ENCODE results near the gene RGS7. TPM values are rescaled to one million over a fixed set of nuclear protein-coding genes. Genes with fewer than 3 reads are reported as not detected.
"Not testable (repeated sequence)": the region's sequence is repeated elsewhere in the genome, so short reads cannot be mapped to it uniquely, and the experiment has no call there.

RGS7 gene
- polyA plus RNA-seq, 6 donors from 2014 or later: 0.29 to 2.9 (median 1.5) TPM

DNA sequence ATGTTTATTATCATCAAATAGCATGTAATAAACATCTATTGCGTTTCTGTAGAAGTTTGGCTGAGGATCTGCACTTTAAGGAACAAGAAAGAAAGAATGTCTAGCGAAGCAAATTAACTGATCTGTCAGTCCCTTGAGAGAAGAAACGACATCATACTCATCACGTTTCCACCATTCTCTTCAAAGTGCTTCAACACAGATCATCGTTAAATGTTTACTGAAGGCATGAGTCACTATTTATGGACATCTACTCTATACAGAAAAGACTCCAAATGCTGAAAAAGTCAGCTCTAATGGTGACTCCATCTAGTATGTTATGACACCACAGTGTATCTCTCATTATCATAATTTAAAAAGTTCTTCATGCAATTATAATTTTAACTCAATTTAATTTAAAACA is 369.1 kb downstream of the RGS7 start:
- H3K4me1 Mint-ChIP-seq: no peaks in the 10 kb centered on the region
- DNase-seq: no peak
- no peaks in the 10 kb centered on the region for H3K36me3 Mint-ChIP-seq
- peaks cover 0 to 4% (median 2%) of the 10 kb centered on the region in 7 donors for H3K9me3 Mint-ChIP-seq
- H3K27ac Mint-ChIP-seq: no peak overlapping the region
- no peaks in the 10 kb centered on the region for H3K27me3 Mint-ChIP-seq
- H3K4me3 Mint-ChIP-seq: no peak overlapping the region
- ATAC-seq (ENCODE audit: low read depth in 2 of 2): no peak

DNA sequence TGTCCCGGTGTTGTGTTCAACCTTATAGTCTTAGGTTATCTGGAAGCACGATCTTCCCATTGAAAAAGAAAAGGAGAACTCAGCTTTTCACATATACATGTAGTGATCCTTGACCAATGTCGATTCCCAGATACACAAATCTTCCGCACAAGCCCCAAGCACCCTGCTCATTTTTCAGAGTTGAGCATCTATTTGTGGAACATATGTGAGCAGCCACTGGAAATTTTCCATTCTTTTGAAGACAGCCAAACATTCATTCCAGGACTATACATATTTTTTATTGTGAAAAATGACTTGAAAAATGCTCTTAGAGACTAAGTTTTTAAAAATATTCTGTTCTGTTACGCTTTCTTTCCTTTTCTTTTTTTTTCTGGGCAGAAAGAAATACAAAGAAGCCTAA is 371.9 kb downstream of the RGS7 start:
- H3K36me3 Mint-ChIP-seq: no peaks in the 10 kb centered on the region
- H3K4me3 Mint-ChIP-seq: no peak overlapping the region
- ATAC-seq (ENCODE audit: low read depth in 2 of 2) (no peak), DNase-seq (no peak)
- H3K4me1 Mint-ChIP-seq: no peaks in the 10 kb centered on the region
- H3K27me3 Mint-ChIP-seq: no peaks in the 10 kb centered on the region
- no peak overlapping the region for H3K27ac Mint-ChIP-seq
- H3K9me3 Mint-ChIP-seq: peaks cover 0 to 4% (median 0%) of the 10 kb centered on the region in 7 donors

DNA sequence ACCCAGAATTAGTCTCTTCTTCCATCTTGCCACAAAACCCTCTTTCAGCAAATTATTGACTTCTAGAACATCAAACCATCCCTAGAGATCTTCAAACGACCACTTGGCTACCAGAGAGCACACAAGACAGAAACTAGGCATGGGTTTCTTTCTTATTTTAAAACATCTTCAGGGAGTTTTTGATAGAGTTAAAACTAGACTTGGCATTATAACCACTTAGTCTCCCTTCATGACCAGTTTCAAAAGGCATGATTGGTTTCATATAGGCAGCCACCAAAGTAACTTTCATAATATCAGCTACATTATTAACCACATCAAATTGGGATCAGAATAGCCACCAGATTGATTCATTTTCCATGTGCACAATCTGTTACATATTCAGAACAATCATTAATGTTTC is 376.7 kb downstream of the RGS7 start:
- Mint-ChIP-seq H3K27me3 (no peaks in the 10 kb centered on the region), H3K4me1 (no peaks in the 10 kb centered on the region), H3K36me3 (no peaks in the 10 kb centered on the region), H3K27ac (no peak overlapping the region), H3K9me3 (peaks cover 0 to 2% (median 0%) of the 10 kb centered on the region in 7 donors), H3K4me3 (no peak overlapping the region)
- ATAC-seq (ENCODE audit: low read depth in 2 of 2) (no peak), DNase-seq (no peak)

DNA sequence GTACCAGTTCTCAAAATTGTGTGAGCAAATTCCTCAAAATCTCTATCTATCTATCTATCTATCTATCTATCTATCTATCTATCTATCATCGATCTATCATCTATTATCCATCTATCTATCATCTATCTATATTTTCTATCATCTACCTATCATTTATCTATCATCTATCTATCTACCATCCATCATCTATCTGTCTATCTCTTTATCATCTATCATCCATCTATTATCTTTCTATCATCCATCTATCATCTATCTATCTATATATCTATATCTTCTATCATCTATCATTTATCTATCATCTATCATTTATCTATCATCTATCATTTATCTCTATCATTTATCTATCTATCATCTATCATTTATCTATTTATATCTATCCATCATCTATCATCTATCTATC is 380.3 kb downstream of the RGS7 start:
- no peak overlapping the region for H3K4me3 Mint-ChIP-seq
- H3K4me1 Mint-ChIP-seq: no peaks in the 10 kb centered on the region
- DNase-seq (no peak), ATAC-seq (ENCODE audit: low read depth in 2 of 2) (no peak)
- H3K27me3 Mint-ChIP-seq: no peaks in the 10 kb centered on the region
- peaks cover 0 to 2% (median 0%) of the 10 kb centered on the region in 7 donors for H3K9me3 Mint-ChIP-seq
- no peaks in the 10 kb centered on the region for H3K36me3 Mint-ChIP-seq
- no peak overlapping the region for H3K27ac Mint-ChIP-seq

DNA sequence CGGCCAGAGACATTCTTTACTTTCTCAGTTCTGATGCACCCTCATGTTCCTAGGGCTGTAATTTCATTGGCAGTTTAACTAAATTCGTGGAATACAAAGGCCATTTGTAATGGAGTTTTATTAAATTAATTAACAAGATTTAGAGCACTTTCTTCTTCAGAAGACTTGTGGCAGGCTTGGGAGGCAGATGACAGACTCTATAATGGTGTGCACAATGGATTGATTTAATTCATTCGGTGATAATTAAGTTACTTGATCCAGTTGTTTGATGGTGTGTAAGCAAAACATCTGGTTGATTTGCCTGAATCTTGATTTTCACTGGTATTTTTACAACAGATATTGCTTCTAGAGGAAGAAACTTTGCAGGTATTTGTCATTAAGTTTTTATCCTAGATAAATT is 383.1 kb downstream of the RGS7 start:
- no peaks in the 10 kb centered on the region for H3K36me3 Mint-ChIP-seq
- H3K9me3 Mint-ChIP-seq: no peaks in the 10 kb centered on the region
- no peak overlapping the region for H3K27ac Mint-ChIP-seq
- H3K4me1 Mint-ChIP-seq: no peaks in the 10 kb centered on the region
- ATAC-seq (ENCODE audit: low read depth in 2 of 2) (no peak), DNase-seq (no peak)
- no peak overlapping the region for H3K4me3 Mint-ChIP-seq
- no peaks in the 10 kb centered on the region for H3K27me3 Mint-ChIP-seq

DNA sequence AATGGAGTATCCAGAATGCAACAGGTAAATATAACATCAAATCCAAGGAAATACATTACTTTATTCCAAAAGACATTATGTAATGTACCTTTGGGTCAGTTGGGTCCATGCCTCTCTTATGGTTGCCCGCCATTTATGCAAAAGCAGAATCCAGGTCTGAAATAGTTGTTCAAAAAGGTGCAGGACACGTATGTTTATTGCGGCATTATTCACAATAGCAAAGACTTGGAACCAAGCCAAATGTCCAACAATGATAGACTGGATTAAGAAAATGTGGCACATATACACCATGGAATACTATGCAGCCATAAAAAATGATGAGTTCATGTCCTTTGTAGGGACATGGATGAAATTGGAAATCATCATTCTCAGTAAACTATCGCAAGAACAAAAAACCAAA is 384.9 kb downstream of the RGS7 start:
- H3K27ac Mint-ChIP-seq; H3K4me3 Mint-ChIP-seq; ATAC-seq (ENCODE audit: low read depth in 2 of 2); H3K36me3 Mint-ChIP-seq; H3K27me3 Mint-ChIP-seq; H3K9me3 Mint-ChIP-seq; H3K4me1 Mint-ChIP-seq; DNase-seq: not testable (repeated sequence)

DNA sequence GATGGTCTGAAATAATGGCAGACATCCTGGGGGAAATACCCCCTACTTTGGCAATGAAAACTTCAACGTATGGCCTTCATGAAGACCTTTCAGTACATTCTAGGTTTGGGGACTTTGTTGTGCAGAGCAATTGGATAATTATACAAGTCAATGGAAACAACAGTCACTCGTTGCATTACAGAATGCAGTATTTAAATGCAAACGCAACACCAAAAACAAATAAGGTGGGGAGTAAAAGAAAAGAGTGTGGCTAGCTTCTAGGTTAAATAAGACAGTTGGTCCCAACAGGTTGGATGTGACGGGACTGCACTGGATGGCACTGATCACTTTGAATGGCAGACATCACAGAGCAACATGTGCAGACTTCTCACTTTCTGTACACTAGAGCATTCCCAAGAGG is 386.8 kb downstream of the RGS7 start:
- Mint-ChIP-seq H3K9me3 (no peaks in the 10 kb centered on the region), H3K36me3 (no peaks in the 10 kb centered on the region), H3K27me3 (no peaks in the 10 kb centered on the region), H3K4me3 (no peak overlapping the region), H3K27ac (no peak overlapping the region), H3K4me1 (no peaks in the 10 kb centered on the region)
- ATAC-seq (ENCODE audit: low read depth in 2 of 2) (no peak), DNase-seq (no peak)

DNA sequence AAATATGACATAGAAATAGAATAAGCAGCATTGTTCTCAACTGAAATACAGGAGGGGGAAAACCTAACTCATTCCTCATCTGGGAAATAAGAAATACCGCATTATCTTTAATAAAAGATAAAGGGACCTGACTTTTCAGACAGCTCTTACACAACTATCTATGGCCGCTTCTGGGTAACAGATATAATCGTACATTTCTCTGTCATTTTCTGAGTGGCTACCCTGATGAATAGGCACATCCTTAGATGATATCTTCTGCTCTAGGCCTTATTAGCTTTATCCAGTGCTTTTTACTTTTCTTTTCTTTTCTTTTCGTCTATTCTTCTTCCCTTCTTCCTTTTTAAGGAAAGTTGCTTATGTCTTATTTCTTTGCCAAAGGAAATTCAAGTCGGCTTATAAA is 388.1 kb downstream of the RGS7 start:
- DNase-seq (no peak), ATAC-seq (ENCODE audit: low read depth in 2 of 2) (no peak)
- Mint-ChIP-seq H3K9me3 (no peaks in the 10 kb centered on the region), H3K36me3 (no peaks in the 10 kb centered on the region), H3K27me3 (no peaks in the 10 kb centered on the region), H3K4me3 (no peak overlapping the region), H3K27ac (no peak overlapping the region), H3K4me1 (no peaks in the 10 kb centered on the region)

DNA sequence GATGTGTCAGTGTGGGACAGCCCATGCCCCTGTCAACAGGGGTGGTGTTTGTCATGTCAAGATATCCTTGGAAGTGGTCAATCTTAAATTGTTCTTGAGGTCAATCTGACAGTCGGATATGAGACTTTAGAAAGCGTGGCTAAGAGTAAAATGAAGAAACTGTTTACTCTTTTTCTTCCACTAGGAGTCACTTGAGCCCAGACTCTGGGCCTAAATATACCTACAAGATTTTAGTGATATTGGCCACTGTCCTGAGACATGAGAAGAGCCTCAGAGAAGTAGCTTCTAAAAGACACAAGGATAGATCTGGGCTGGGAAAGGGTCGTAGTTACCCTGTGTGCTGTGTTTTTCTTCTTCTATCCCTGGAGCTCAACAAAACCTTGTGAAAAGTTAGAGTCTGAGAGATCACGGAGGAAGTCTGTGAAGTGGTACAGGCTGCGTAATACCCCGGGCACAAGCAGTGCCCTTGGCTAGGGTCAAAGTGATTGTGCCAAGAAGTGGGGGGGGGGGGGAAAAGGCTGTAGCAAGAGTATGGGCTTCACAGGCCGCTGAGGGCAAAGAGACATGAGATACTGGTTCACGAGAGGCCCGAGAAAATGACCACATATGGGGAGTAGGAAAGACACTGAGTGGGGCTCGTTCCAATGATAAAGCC is 389.8 kb downstream of the RGS7 start:
- no peak for DNase-seq
- H3K36me3 Mint-ChIP-seq: no peaks in the 10 kb centered on the region
- no peaks in the 10 kb centered on the region for H3K9me3 Mint-ChIP-seq
- H3K27ac Mint-ChIP-seq: no peak overlapping the region
- no peaks in the 10 kb centered on the region for H3K4me1 Mint-ChIP-seq
- no peaks in the 10 kb centered on the region for H3K27me3 Mint-ChIP-seq
- H3K4me3 Mint-ChIP-seq: no peak overlapping the region
- ATAC-seq (ENCODE audit: low read depth in 2 of 2): no peak

DNA sequence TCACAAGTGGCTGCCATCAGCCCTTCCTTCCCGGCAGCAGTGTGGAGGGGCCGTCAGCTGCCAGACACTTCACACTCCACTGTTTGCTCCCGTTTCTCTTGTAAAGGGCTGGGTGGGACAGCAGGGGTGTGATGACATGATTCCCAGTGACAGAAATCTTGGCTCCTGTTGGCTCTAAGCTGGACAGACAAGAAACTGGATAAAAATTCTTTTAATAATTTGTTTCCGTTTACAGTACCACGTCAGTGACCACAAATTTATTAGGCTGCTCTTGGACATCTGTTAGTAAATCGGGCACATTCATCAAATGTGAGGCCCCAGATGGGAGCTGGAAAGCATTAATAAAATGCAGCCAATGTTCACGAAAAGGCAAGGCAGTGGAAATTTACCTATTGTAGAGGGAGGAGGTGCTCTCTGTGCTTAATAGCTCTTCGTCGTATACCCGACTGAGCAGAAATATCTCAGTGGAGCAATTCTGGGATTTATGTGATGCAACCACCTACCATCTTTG is 391.4 kb downstream of the RGS7 start:
- Mint-ChIP-seq H3K4me3 (no peak overlapping the region), H3K36me3 (no peaks in the 10 kb centered on the region), H3K4me1 (no peaks in the 10 kb centered on the region), H3K9me3 (no peaks in the 10 kb centered on the region), H3K27me3 (no peaks in the 10 kb centered on the region), H3K27ac (no peak overlapping the region)
- DNase-seq (no peak), ATAC-seq (ENCODE audit: low read depth in 2 of 2) (no peak)

DNA sequence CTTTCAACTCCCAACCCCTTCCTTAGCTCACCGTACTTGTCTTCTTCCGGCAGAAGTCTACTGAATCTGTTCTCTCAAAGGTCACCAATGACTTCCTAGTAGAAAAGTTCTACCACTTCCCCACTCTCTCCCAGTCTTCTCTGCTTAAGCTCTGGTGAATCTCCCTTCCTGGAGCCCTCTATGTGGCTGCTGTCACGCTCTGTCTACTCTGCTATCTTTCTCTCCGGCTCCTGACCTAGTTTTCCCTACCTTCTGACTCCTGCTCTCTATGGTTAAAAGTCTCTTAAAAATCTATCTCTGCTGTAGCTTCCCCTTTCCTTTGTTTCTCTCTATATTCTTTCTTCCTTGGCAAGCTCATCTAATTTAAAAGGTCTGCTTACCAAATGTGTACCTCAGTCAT is 394.9 kb downstream of the RGS7 start:
- no peaks in the 10 kb centered on the region for H3K36me3 Mint-ChIP-seq
- H3K4me1 Mint-ChIP-seq: no peaks in the 10 kb centered on the region
- H3K9me3 Mint-ChIP-seq: no peaks in the 10 kb centered on the region
- no peak for ATAC-seq (ENCODE audit: low read depth in 2 of 2)
- H3K4me3 Mint-ChIP-seq: no peak overlapping the region
- no peak for DNase-seq
- no peak overlapping the region for H3K27ac Mint-ChIP-seq
- H3K27me3 Mint-ChIP-seq: no peaks in the 10 kb centered on the region

DNA sequence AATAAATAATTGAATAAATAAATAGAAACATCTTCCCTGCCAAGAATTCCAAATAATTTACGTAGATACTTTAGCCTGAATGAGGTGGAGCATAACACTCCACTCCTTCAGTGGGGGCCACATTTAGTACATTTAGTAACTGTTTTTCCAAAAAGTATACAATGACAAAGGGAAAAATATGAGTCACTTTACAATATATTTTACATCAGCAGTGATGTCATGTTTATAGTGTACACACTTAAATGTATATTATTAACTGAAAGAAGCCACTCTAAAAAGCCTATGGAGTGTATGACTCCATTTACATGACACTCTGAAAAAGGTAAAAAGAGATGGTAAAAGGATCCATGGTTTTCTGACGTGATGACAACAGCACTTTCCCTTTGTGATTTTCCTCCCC is 400.6 kb downstream of the RGS7 start:
- no peak overlapping the region for H3K4me3 Mint-ChIP-seq
- H3K27me3 Mint-ChIP-seq: no peaks in the 10 kb centered on the region
- ATAC-seq (ENCODE audit: low read depth in 2 of 2) (no peak), DNase-seq (no peak)
- H3K9me3 Mint-ChIP-seq: peaks cover 0 to 16% (median 3%) of the 10 kb centered on the region in 7 donors
- no peaks in the 10 kb centered on the region for H3K4me1 Mint-ChIP-seq
- no peak overlapping the region for H3K27ac Mint-ChIP-seq
- H3K36me3 Mint-ChIP-seq: peaks cover 0 to 6% of the 10 kb centered on the region in 2 donors

DNA sequence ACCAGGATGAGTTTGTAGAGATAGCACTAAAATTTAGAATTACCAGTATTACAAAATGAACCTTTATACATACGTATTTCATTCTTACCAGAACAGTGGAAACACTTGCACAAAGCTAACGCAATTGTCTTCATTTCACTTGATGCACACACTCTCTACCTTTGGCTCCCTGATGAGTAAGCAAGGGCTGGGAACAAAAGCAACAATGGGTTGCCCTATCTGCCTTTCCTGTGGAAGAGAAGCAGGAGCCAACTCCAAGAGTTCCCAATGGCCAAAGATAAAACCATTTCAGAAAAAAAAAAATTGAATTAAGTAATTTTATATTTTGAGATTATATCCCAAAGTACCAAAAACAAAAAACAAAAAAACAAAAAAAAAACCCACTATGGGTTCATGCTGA is 401.0 kb downstream of the RGS7 start:
- Mint-ChIP-seq H3K36me3 (peaks cover 0 to 6% of the 10 kb centered on the region in 2 donors), H3K4me3 (no peak overlapping the region), H3K9me3 (peaks cover 0 to 16% (median 3%) of the 10 kb centered on the region in 7 donors), H3K27me3 (no peaks in the 10 kb centered on the region), H3K27ac (no peak overlapping the region), H3K4me1 (no peaks in the 10 kb centered on the region)
- DNase-seq (no peak), ATAC-seq (ENCODE audit: low read depth in 2 of 2) (no peak)

DNA sequence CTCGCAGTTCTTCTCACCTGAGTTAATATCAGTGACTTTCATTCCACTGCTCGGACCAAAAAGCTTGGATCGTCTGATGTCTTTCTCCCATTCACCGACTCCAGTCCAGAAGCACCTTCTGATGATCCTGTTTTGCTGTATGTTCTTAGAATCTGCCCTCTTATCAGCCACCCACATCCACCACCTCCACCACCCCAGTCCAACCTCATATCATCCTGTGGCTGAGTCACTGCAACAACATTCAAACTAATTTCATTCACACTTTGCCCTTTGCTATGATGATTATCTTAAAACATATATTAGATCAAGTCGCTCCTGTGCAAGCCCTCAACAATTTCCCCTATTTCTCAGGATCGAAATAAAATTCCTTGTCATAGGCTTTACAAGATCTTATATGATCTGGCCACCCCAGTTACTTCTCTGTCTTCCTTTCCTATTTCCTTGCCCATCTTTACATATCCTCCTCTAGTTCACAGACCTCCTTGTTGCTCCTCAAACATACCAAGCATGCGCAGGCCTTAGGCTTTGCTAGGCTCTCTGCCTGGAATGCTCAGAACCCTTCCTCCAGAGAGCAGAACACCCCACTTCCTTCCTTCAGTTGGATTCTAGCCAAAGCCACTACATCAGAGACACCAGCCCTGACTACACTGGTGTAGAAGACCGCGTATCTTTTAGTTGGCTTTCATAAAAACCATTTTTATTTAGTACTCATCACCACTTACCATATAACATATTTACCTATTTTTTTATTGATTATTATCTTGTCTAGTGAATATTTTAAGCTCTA is 409.4 kb downstream of the RGS7 start:
- Mint-ChIP-seq H3K4me3 (no peak overlapping the region), H3K36me3 (no peaks in the 10 kb centered on the region), H3K27me3 (no peaks in the 10 kb centered on the region), H3K27ac (no peak overlapping the region), H3K9me3 (peaks cover 0 to 4% (median 0%) of the 10 kb centered on the region in 7 donors), H3K4me1 (no peaks in the 10 kb centered on the region)
- DNase-seq: no peak
- no peak for ATAC-seq (ENCODE audit: low read depth in 2 of 2)
